Trophoblast cell (in vitro differentiated cells and primary cell): ENCODE results near the gene FNDC3A.

Source experiments
- DNase-seq, 2 donors: peaks; one replicate each; pipeline ENCODE4 v3.0.0-alpha.2; 2016
- H2AFZ ChIP-seq: 2 replicates; pipeline ENCODE4 v1.6.1; 2013; ENCODE audit warnings: low read length, moderate library complexity, mild to moderate bottlenecking; ENCODE audit not compliant: insufficient read depth, poor library complexity
- H2AK5ac ChIP-seq: 2 replicates; pipeline ENCODE4 v1.6.1; 2013; ENCODE audit warnings: mild to moderate bottlenecking, low read length
- H2BK120ac ChIP-seq: 2 replicates; pipeline ENCODE4 v1.6.1; 2013; ENCODE audit warnings: low read length, mild to moderate bottlenecking, moderate library complexity; ENCODE audit not compliant: insufficient read depth, poor library complexity
- H2BK12ac ChIP-seq: 2 replicates; pipeline ENCODE4 v1.6.1; 2013; ENCODE audit warnings: mild to moderate bottlenecking, low read length, moderate library complexity
- H2BK5ac ChIP-seq: 2 replicates; pipeline ENCODE4 v1.6.1; 2013; ENCODE audit warnings: low read length, low read depth, moderate library complexity, mild to moderate bottlenecking; ENCODE audit not compliant: poor library complexity
- H3K14ac ChIP-seq: 2 replicates; pipeline ENCODE4 v1.6.1; 2013; ENCODE audit warnings: mild to moderate bottlenecking, low read length
- H3K18ac ChIP-seq: 2 replicates; pipeline ENCODE4 v1.6.1; 2013; ENCODE audit warnings: mild to moderate bottlenecking, low read length
- H3K23ac ChIP-seq: 2 replicates; pipeline ENCODE4 v1.6.1; 2013; ENCODE audit warnings: low read length
- H3K27ac ChIP-seq: 2 replicates; pipeline ENCODE4 v1.5.1; 2013; ENCODE audit warnings: low read depth, mild to moderate bottlenecking, inconsistent platforms, low read length, moderate library complexity
- H3K27me3 ChIP-seq: 2 replicates; pipeline ENCODE4 v1.6.1; 2013; ENCODE audit warnings: inconsistent platforms, mild to moderate bottlenecking, low read length, moderate library complexity; ENCODE audit not compliant: insufficient read depth
- H3K36me3 ChIP-seq, 2 experiments: 1 replicate in 1 of 2; 2 replicates in 1 of 2; pipeline ENCODE4 v1.6.1; 2013; ENCODE audit warnings: low read length in 2 of 2, mild to moderate bottlenecking in 2 of 2, moderate library complexity in 1 of 2; ENCODE audit not compliant: insufficient read depth in 2 of 2, control insufficient read depth in 1 of 2
- H3K4ac ChIP-seq: 2 replicates; pipeline ENCODE4 v1.6.1; 2013; ENCODE audit warnings: low read depth, mild to moderate bottlenecking, low read length, moderate library complexity
- H3K4me1 ChIP-seq, 2 experiments: 1 replicate in 1 of 2; 2 replicates in 1 of 2; pipeline ENCODE4 v1.6.1; 2013; ENCODE audit warnings: low read length in 2 of 2, mild to moderate bottlenecking in 2 of 2, moderate library complexity in 1 of 2; ENCODE audit not compliant: insufficient read depth in 2 of 2, control insufficient read depth in 1 of 2
- H3K4me2 ChIP-seq: 2 replicates; pipeline ENCODE4 v1.6.1; 2013; ENCODE audit warnings: inconsistent platforms, mild to moderate bottlenecking, low read length, moderate library complexity
- H3K4me3 ChIP-seq: 2 replicates; pipeline ENCODE4 v1.5.1; 2013; ENCODE audit warnings: mild to moderate bottlenecking, low read depth, low read length, inconsistent platforms
- H3K79me1 ChIP-seq: one replicate; pipeline ENCODE4 v1.6.1; 2013; ENCODE audit warnings: low read length
- H3K79me2 ChIP-seq: 2 replicates; pipeline ENCODE4 v1.6.1; 2013; ENCODE audit warnings: low read length, mild to moderate bottlenecking; ENCODE audit not compliant: control insufficient read depth, insufficient read depth, poor library complexity
- H3K9ac ChIP-seq: 2 replicates; pipeline ENCODE4 v1.6.1; 2013; ENCODE audit warnings: mild to moderate bottlenecking, low read length
- H3K9me3 ChIP-seq: 2 replicates; pipeline ENCODE4 v1.6.1; 2013; ENCODE audit warnings: low read depth, mild to moderate bottlenecking, control low read depth, inconsistent platforms, low read length; ENCODE audit not compliant: insufficient read depth
- H4K12ac ChIP-seq: 2 replicates; pipeline ENCODE4 v1.6.1; 2013; ENCODE audit warnings: low read depth, mild to moderate bottlenecking, low read length, moderate library complexity
- H4K8ac ChIP-seq: 2 replicates; pipeline ENCODE4 v1.6.1; 2013; ENCODE audit warnings: low read depth, mild to moderate bottlenecking, low read length, moderate library complexity
- H4K91ac ChIP-seq: one replicate; pipeline ENCODE4 v1.6.1; 2013; ENCODE audit warnings: low read depth, mild to moderate bottlenecking, low read length, moderate library complexity
- WGBS: extraction: QIAGEN DNeasy Blood & Tissue Kit; methylation state at CpG from one replicate; pipeline ENCODE4 v1.1.7; 2013; ENCODE audit warnings: missing lambda C conversion rate; ENCODE audit not compliant: insufficient read length, insufficient coverage; ENCODE audit errors: extremely low coverage; 5-methylcytosine and 5-hydroxymethylcytosine counted together

The FNDC3A gene

DNA sequence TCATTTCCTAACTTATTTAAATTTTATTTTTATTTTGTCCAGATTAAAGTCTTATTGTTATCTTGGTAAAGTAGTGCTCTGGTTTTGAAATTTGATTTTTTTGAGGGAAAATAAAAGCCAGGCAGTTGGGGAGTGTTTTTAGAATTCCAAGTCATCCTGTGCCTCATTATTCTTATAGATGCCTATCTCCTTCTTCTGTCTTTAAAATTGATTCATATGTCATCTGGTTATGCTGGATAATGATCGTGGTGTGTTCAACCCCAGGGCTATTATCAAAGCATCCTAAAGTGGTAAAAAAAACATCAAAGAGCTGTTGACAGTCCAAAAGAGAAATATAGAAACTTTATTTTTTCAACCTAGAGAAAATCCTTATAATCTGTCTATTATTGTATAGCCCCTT lies 6.0 kb upstream of the FNDC3A start:
- no peak overlapping the region for H3K9ac ChIP-seq
- WGBS = no CpG with 5 or more reads among the region's 1 CpG
- no peak overlapping the region for H3K23ac ChIP-seq
- no peak overlapping the region for H2BK5ac ChIP-seq
- no peak overlapping the region for H4K91ac ChIP-seq
- no peak overlapping the region for H2AK5ac ChIP-seq
- peaks cover 0 to 7% of the 10 kb centered on the region in 2 experiments for H3K4me1 ChIP-seq
- peaks cover 2% of the 10 kb centered on the region for H3K79me1 ChIP-seq
- no peak overlapping the region for H3K4me3 ChIP-seq
- no peaks in the 10 kb centered on the region for H3K79me2 ChIP-seq
- no peak overlapping the region for H3K27ac ChIP-seq
- no peak overlapping the region for H3K4me2 ChIP-seq
- no peak overlapping the region for H2BK120ac ChIP-seq
- no peak overlapping the region for H2AFZ ChIP-seq
- H3K4ac ChIP-seq = no peak overlapping the region
- no peak overlapping the region for H4K12ac ChIP-seq
- H3K9me3 ChIP-seq = no peaks in the 10 kb centered on the region
- no peak overlapping the region for H3K18ac ChIP-seq
- no peak overlapping the region for H3K14ac ChIP-seq
- no peak for DNase-seq
- no peaks in the 10 kb centered on the region for H3K27me3 ChIP-seq
- H2BK12ac ChIP-seq = no peak overlapping the region
- no peaks in the 10 kb centered on the region for H3K36me3 ChIP-seq
- H4K8ac ChIP-seq = no peak overlapping the region

DNA sequence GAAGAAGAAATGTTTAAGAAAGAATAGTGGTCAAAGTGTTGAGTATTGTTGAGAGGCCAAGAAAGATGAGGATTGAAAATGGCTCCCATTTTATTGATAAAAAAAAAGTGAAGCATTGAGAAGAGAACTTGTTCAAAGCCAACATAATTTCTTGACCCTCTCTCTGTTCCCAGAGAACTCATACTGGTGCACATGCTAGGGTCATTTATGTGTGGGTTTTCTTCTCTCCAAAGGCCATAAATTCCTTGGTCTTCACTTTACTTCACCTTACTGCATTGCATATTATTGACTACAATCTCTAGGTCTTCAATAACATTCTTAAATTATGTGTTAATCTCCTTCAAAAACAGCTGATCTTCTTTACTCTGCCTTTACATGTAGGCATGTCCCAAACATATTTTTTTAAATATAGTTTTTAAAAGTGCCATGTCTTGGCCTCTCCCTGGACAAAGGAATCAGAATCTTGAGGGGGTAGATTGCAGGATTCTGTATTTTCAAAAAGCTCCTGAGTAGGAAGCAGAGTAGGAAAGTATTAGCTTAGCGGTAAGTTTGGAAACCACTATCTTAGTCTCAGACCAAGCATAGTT lies 1.8 kb upstream of the FNDC3A start:
- Histone ChIP-seq H2AK5ac (no peak overlapping the region), H2BK12ac (no peak overlapping the region), H3K9me3 (no peaks in the 10 kb centered on the region), H3K27me3 (no peaks in the 10 kb centered on the region), H4K12ac (no peak overlapping the region), H2AFZ (no peak overlapping the region), H3K36me3 (no peaks in the 10 kb centered on the region), H2BK5ac (no peak overlapping the region), H3K4ac (no peak overlapping the region), H3K14ac (no peak overlapping the region), H3K18ac (no peak overlapping the region), H3K9ac (no peak overlapping the region), H3K79me2 (peaks cover 9% of the 10 kb centered on the region), H3K23ac (no peak overlapping the region), H3K4me1 (no peaks in the 10 kb centered on the region), H3K4me3 (no peak overlapping the region), H4K91ac (no peak overlapping the region), H2BK120ac (no peak overlapping the region), H3K79me1 (peaks cover 13% of the 10 kb centered on the region), H3K4me2 (no peak overlapping the region), H4K8ac (no peak overlapping the region), H3K27ac (no peak overlapping the region)
- no peak for DNase-seq
- WGBS = no CpG with 5 or more reads among the region's 1 CpG

DNA sequence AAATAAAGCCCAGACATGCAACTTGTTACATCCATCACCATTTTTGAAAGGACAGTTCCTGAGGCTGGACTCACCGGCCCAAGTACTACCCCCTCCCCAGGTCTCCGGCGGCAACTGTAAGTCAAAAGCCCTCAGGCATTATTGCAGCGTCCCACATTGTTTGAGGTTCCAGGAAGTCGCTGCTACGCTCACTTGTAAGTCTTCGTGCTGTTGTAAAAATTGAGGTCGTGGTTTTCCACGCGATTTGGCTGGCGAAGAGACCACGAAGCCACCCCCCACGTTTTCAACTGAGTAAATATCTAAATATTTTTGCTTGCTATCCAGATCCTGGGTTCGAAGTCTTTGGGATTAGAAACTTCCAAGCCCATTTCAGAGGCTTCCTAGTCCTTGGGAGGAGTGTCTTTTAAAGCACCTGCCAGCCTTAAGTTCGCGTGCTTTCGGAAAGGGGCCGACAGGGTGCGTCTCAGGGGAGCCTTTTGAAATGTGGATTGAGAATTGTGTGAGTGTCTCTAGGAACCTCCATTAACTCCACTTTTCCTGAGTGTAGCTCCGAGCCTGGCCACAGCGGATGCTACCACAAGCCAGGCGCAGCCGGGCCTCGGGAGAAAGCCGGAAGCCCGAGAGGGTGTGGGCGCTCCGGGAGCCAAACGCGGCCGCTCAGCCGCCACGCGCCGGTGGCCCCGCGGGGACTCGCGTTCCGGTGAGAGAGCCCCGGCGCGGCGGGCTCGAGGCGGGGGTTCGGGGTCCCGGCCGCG lies 434 bp upstream of the FNDC3A start:
- Histone ChIP-seq H2AK5ac (no peak overlapping the region), H4K91ac (peak overlapping the region; percentile 98), H3K36me3 (no peaks in the 10 kb centered on the region), H2BK5ac (peak overlapping the region; percentile 99), H2BK12ac (peak overlapping the region; percentile 77), H4K12ac (peak overlapping the region; percentile 83), H3K27ac (peak overlapping the region; percentile 96), H3K27me3 (no peaks in the 10 kb centered on the region), H3K4ac (peak overlapping the region; percentile 49), H2BK120ac (peak overlapping the region; percentile 99), H3K4me3 (peak overlapping the region; percentile 93), H3K79me1 (peaks cover 13% of the 10 kb centered on the region), H4K8ac (peak overlapping the region; percentile 97), H2AFZ (peak overlapping the region; percentile 99), H3K18ac (peak overlapping the region; percentile 99), H3K14ac (peak overlapping the region; percentile 99), H3K23ac (no peak overlapping the region), H3K9ac (peak overlapping the region; percentile 93), H3K79me2 (peaks cover 9% of the 10 kb centered on the region), H3K9me3 (no peaks in the 10 kb centered on the region), H3K4me1 (no peaks in the 10 kb centered on the region), H3K4me2 (peak overlapping the region; percentile 97)
- peak; percentile 45 to 71 for DNase-seq
- no CpG with 5 or more reads among the region's 50 CpGs for WGBS

- H4K8ac ChIP-seq = no peak overlapping the region
- no peak overlapping the region for H2AK5ac ChIP-seq
- H3K27ac ChIP-seq = peak overlapping the region; percentile 22
- no peaks in the 10 kb centered on the region for H3K27me3 ChIP-seq
- no peak overlapping the region for H3K23ac ChIP-seq
- H2AFZ ChIP-seq = no peak overlapping the region
- H3K14ac ChIP-seq = no peak overlapping the region
- H3K4me2 ChIP-seq = peak overlapping the region; percentile 61
- H3K9me3 ChIP-seq = no peaks in the 10 kb centered on the region
- peak overlapping the region; percentile 30 for H4K91ac ChIP-seq
- H3K79me2 ChIP-seq = peaks cover 9% of the 10 kb centered on the region
- no peaks in the 10 kb centered on the region for H3K4me1 ChIP-seq
- peak overlapping the region; percentile 9 for H3K9ac ChIP-seq
- H2BK120ac ChIP-seq = no peak overlapping the region
- no peaks in the 10 kb centered on the region for H3K36me3 ChIP-seq
- no peak overlapping the region for H3K4ac ChIP-seq
- H3K4me3 ChIP-seq = peak overlapping the region; percentile 75
- no CpG with 5 or more reads among the region's 40 CpGs for WGBS
- H3K79me1 ChIP-seq = peaks cover 13% of the 10 kb centered on the region
- no peak overlapping the region for H3K18ac ChIP-seq
- H4K12ac ChIP-seq = no peak overlapping the region
- H2BK12ac ChIP-seq = no peak overlapping the region
- no peak overlapping the region for H2BK5ac ChIP-seq
- peak; percentile 88 to 93 for DNase-seq
Observed at GRCh38 chr13:48976576-48977285, 1.0 kb downstream of the FNDC3A start.
